B cell (primary cell): Measurements from ENCODE around the gene EXOC6B. TPM values are rescaled to one million over a fixed set of nuclear protein-coding genes. Genes with fewer than 3 reads are reported as not detected.
"Not testable (repeated sequence)": the region's sequence is repeated elsewhere in the genome, so short reads cannot be mapped to it uniquely, and the experiment has no call there.

Experiments used
- ATAC-seq: fragments of 200-7000 bp; cut with Tn5 transposase; one replicate; pipeline ENCODE4 v1.10.0; 2021; ENCODE audit warnings: low read depth, mild to moderate bottlenecking, moderate number of reproducible peaks, moderate library complexity
- CTCF ChIA-PET: fragments of 350-600 bp; sonication (Branson Sonifier 250); formaldehyde crosslinking; loops from one replicate; lab custom pipeline; 2021; ENCODE audit warnings: antibody characterized with exemption, inconsistent platforms; lab: Charles Lee
- POLR2A ChIA-PET: fragments of 350-600 bp; sonication (Branson Sonifier 250); formaldehyde crosslinking; loops from one replicate; lab custom pipeline; 2021; ENCODE audit warnings: antibody characterized with exemption; lab: Charles Lee
- DNase-seq: peaks from one replicate; pipeline ENCODE4 v3.0.0; 2013
- H2AFZ ChIP-seq: 2 replicates; pipeline ENCODE4 v1.6.1; 2012; ENCODE audit warnings: mild to moderate bottlenecking, low read depth, low read length; ENCODE audit not compliant: insufficient read depth, poor library complexity, severe bottlenecking
- H3K27ac ChIP-seq, 2 donors: 1 replicate in 1 of 2; 2 replicates in 1 of 2; pipeline ENCODE4 v1.5.1; 2012 to 2013; ENCODE audit warnings: low read length in 2 of 2, mild to moderate bottlenecking in 2 of 2, moderate library complexity in 1 of 2
- H3K27me3 ChIP-seq, 4 experiments: fragments of 200-600 bp in 1 of 4; sonication (generic) in 1 of 4; replicated peaks in 1 of 4; 1 replicate in 2 of 4; 2 replicates in 2 of 4; pipeline versions ENCODE4 v1.6.1 to v1.7.0; 2013 to 2016; ENCODE audit warnings: low read length in 3 of 4, mild to moderate bottlenecking in 2 of 4, mixed read lengths in 1 of 4, moderate library complexity in 1 of 4; ENCODE audit not compliant: insufficient read depth in 4 of 4, control insufficient read depth in 3 of 4; ENCODE audit errors: control extremely low read depth in 1 of 4
- H3K36me3 ChIP-seq, 2 experiments: replicated peaks in 1 of 2; 1 replicate in 1 of 2; 2 replicates in 1 of 2; pipeline versions ENCODE4 v1.6.1 to v1.7.1; 2013; ENCODE audit warnings: low read length in 1 of 2; ENCODE audit not compliant: insufficient read depth in 2 of 2, control insufficient read depth in 1 of 2; ENCODE audit errors: control extremely low read depth in 1 of 2, extremely low read depth in 1 of 2
- H3K4me1 ChIP-seq, 2 donors: fragments of 200-600 bp in 1 of 2; sonication (generic) in 1 of 2; 1 replicate in 1 of 2; 2 replicates in 1 of 2; pipeline versions ENCODE4 v1.5.1 to v1.6.1; 2013 to 2017; ENCODE audit warnings: low read length in 2 of 2; ENCODE audit not compliant: control insufficient read depth in 2 of 2, insufficient read depth in 2 of 2
- H3K4me2 ChIP-seq: replicated peaks from 2 replicates; pipeline ENCODE3; 2012; ENCODE audit warnings: mild to moderate bottlenecking, low read depth, low read length; ENCODE audit not compliant: poor library complexity, severe bottlenecking
- H3K4me3 ChIP-seq, 5 experiments: fragments of 200-600 bp in 1 of 5; sonication (generic) in 1 of 5; 1 replicate in 3 of 5; 2 replicates in 2 of 5; pipeline versions ENCODE4 v1.5.1 to v1.7.0; 2011 to 2016; ENCODE audit warnings: low read length in 4 of 5, mild to moderate bottlenecking in 4 of 5, low read depth in 2 of 5, control low read depth in 1 of 5, moderate library complexity in 1 of 5; ENCODE audit not compliant: insufficient read depth in 1 of 5; ENCODE audit errors: control extremely low read depth in 1 of 5, extremely low read depth in 1 of 5
- H3K79me2 ChIP-seq: fragments of 200-600 bp; sonication (generic); one replicate; pipeline ENCODE4 v1.6.0; 2016; ENCODE audit warnings: low read length; ENCODE audit not compliant: control insufficient read depth, insufficient read depth
- H3K9ac ChIP-seq: fragments of 200-600 bp; sonication (generic); 2 replicates; pipeline ENCODE4 v1.6.1; 2017; ENCODE audit warnings: mild to moderate bottlenecking, low read length, moderate library complexity
- H3K9me3 ChIP-seq, 3 donors: one replicate each; pipeline versions ENCODE4 v1.6.1 to v1.7.1; 2013; ENCODE audit warnings: low read length in 2 of 3; ENCODE audit not compliant: control insufficient read depth in 2 of 3, insufficient read depth in 1 of 3; ENCODE audit errors: control extremely low read depth in 1 of 3
- H4K20me1 ChIP-seq: 2 replicates; pipeline ENCODE4 v1.6.0; 2012; ENCODE audit warnings: mild to moderate bottlenecking, low read length; ENCODE audit not compliant: insufficient read depth, control insufficient read depth, poor library complexity, severe bottlenecking
- H3K27ac Mint-ChIP-seq: one replicate; pipeline ENCODE4 v1.8.0; 2021; ENCODE audit warnings: mixed read lengths
- H3K27me3 Mint-ChIP-seq: one replicate; pipeline ENCODE4 v1.8.0; 2021; ENCODE audit warnings: mixed read lengths
- H3K4me1 Mint-ChIP-seq: one replicate; pipeline ENCODE4 v1.8.0; 2021; ENCODE audit warnings: mixed read lengths
- H3K4me3 Mint-ChIP-seq: one replicate; pipeline ENCODE4 v1.8.0; 2021; ENCODE audit warnings: mixed read lengths
- H3K9me3 Mint-ChIP-seq: one replicate; pipeline ENCODE4 v1.8.0; 2022; ENCODE audit warnings: mixed read lengths; ENCODE audit not compliant: insufficient read depth
- CTCF ChIP-seq: fragments of 200-600 bp; IDR thresholded peaks from one replicate; pipeline ENCODE4 v1.8.0; 2022; ENCODE audit warnings: antibody characterized with exemption, mild to moderate bottlenecking
- EZH2 ChIP-seq: IDR thresholded peaks from 2 replicates; pipeline ENCODE4 v1.6.1; 2012; ENCODE audit warnings: borderline replicate concordance, low read depth, mild to moderate bottlenecking, moderate library complexity, low read length; ENCODE audit not compliant: insufficient read depth, poor library complexity, severe bottlenecking
- WGBS: methylation state at CpG from one replicate; pipeline ENCODE4 v1.1.5; 2013; ENCODE audit warnings: missing lambda C conversion rate; ENCODE audit not compliant: insufficient coverage; 5-methylcytosine and 5-hydroxymethylcytosine counted together
- intact Hi-C: fragments of 100-400 bp; cut with micrococcal nuclease; formaldehyde crosslinking; loops from one replicate; pipeline ENCODE4 v1.10.0; 2022
- polyA plus RNA-seq: library from polyadenylated mRNA; depleted of rRNA; stranded (reverse); fragments of >200 nt; gene quantifications from 2 replicates; pipeline ENCODE4 v1.2.3, GENCODE V29; 2012
- total RNA-seq, 2 donors: library from RNA; stranded (reverse); fragments of 120-200 nt in 1 of 2; gene quantifications; 1 replicate in 1 of 2; 2 replicates in 1 of 2; pipeline versions ENCODE4 v1.2.3 to v1.2.4, GENCODE V29; 2013 to 2022

The EXOC6B gene
- total and polyA plus RNA-seq, 2 donors (not counting 1 experiment from before 2014, with no cell fraction given) = 4.8 to 22.6 TPM

GRCh38 chr2:72494392-72494791 is 331.4 kb downstream of the EXOC6B start:
- H4K20me1 ChIP-seq = no peaks in the 10 kb centered on the region
- H3K4me3 ChIP-seq = no peak overlapping the region
- no peaks in the 10 kb centered on the region for H3K4me1 ChIP-seq
- Mint-ChIP-seq H3K27ac (no peak overlapping the region), H3K9me3 (no peaks in the 10 kb centered on the region), H3K4me3 (no peak overlapping the region), H3K4me1 (no peaks in the 10 kb centered on the region), H3K27me3 (no peaks in the 10 kb centered on the region)
- no peak overlapping the region for H3K27ac ChIP-seq
- intact Hi-C loops = no loop called here
- no peak overlapping the region for H2AFZ ChIP-seq
- DNase-seq = no peak
- no peak overlapping the region for H3K9ac ChIP-seq
- ATAC-seq = no peak
- WGBS = no CpG with 5 or more reads among the region's 1 CpG
- TF ChIP-seq EZH2 = no peak
- no peak for TF ChIP-seq CTCF
- H3K4me2 ChIP-seq = no peak overlapping the region
- POLR2A ChIA-PET = no interaction called here
- no peaks in the 10 kb centered on the region for H3K27me3 ChIP-seq
- no peaks in the 10 kb centered on the region for H3K36me3 ChIP-seq
- CTCF ChIA-PET = no interaction called here
- H3K79me2 ChIP-seq = no peaks in the 10 kb centered on the region
- no peaks in the 10 kb centered on the region for H3K9me3 ChIP-seq

DNA sequence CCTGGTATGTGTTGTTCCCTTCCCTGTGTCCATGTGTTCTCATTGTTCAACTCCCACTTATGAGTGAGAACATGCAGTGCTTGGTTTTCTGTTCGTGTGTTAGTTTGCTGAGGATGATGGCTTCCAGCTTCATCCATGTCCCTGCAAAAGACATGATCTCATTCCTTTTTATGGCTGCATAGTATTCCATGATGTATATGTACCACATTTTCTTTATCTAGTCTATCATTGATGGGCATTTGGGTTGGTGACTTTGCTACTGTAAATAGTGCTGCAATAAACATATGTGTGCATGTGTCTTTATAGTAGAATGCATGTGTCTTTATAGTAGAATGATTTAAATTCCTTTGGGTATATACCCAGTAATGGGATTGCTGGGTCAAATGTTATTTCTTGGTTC is 341.2 kb downstream of the EXOC6B start:
- POLR2A ChIA-PET = not testable (repeated sequence)
- WGBS = no CpG with 5 or more reads among the region's 1 CpG

More for the DNA sequence above, 341.2 kb downstream of the EXOC6B start:
- H3K27me3 Mint-ChIP-seq, H3K4me1 Mint-ChIP-seq, H3K4me3 Mint-ChIP-seq, DNase-seq, H3K9me3 Mint-ChIP-seq, H3K27ac Mint-ChIP-seq, H3K36me3 ChIP-seq, H3K4me1 ChIP-seq, H3K9ac ChIP-seq, H3K4me2 ChIP-seq, H3K9me3 ChIP-seq, H3K4me3 ChIP-seq, intact Hi-C loops, H3K27me3 ChIP-seq, H2AFZ ChIP-seq, ATAC-seq, CTCF ChIA-PET, H3K27ac ChIP-seq, H4K20me1 ChIP-seq, H3K79me2 ChIP-seq: not testable (repeated sequence)
